ENCODE results near the gene SVOP.

SVOP gene

DNA sequence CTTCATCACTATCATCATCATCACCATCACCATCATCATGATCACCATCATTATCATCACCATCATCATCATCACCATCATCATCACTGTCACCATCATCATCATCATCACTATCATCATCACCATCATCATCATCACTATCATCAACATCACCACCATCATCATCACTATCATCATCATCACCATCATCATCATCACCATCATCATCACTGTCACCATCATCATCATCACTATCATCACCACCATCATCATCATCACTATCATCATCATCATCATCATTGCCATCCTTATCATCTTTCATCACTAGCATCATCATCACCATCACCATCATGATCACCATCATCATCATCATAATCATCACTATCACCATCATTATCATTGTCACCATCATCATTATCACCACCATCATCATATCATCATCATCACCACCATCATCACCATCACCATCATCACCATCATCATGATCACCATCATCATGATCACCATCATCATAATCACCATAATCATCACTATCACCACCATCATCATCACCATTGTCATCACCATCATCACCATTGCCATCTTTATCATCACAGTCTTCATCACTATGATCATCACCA, 38.1 kb downstream of the SVOP start:
- H3K9ac ChIP-seq (ENCODE audit: low read length), result no peak overlapping the region
- no peaks in the 10 kb centered on the region for H3K36me3 ChIP-seq (ENCODE audit: control insufficient read depth, insufficient read depth, low read length)
- H3K4me3 ChIP-seq (ENCODE audit: low read length), result no peak overlapping the region
- no peaks in the 10 kb centered on the region for H3K27me3 ChIP-seq (ENCODE audit: control insufficient read depth, insufficient read depth, low read length)
- no peak overlapping the region for H3K27ac ChIP-seq (ENCODE audit: low read depth, low read length)
- no peaks in the 10 kb centered on the region for H3K4me1 ChIP-seq (ENCODE audit: control insufficient read depth, insufficient read depth, low read length)

DNA sequence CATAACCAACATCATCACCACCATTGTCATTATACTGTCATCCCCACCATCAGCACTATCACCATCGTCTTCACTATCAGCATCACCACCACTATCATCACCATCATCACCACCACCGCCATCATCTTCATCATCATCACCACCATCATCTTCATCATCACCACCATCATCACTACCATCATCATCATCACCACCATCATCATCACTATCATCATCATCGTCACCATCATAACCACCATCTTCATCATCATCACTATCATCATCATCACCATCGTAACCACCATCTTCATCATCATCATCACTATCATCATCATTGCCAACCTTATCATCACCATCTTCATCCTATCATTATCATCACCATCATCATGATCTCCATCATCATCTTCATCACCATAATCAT, 39.0 kb downstream of the SVOP start:
- Histone ChIP-seq H3K27ac (ENCODE audit: low read depth, low read length) (no peak overlapping the region), H3K4me1 (ENCODE audit: control insufficient read depth, insufficient read depth, low read length) (no peaks in the 10 kb centered on the region), H3K36me3 (ENCODE audit: control insufficient read depth, insufficient read depth, low read length) (no peaks in the 10 kb centered on the region), H3K27me3 (ENCODE audit: control insufficient read depth, insufficient read depth, low read length) (no peaks in the 10 kb centered on the region), H3K4me3 (ENCODE audit: low read length) (no peak overlapping the region), H3K9ac (ENCODE audit: low read length) (no peak overlapping the region)

DNA sequence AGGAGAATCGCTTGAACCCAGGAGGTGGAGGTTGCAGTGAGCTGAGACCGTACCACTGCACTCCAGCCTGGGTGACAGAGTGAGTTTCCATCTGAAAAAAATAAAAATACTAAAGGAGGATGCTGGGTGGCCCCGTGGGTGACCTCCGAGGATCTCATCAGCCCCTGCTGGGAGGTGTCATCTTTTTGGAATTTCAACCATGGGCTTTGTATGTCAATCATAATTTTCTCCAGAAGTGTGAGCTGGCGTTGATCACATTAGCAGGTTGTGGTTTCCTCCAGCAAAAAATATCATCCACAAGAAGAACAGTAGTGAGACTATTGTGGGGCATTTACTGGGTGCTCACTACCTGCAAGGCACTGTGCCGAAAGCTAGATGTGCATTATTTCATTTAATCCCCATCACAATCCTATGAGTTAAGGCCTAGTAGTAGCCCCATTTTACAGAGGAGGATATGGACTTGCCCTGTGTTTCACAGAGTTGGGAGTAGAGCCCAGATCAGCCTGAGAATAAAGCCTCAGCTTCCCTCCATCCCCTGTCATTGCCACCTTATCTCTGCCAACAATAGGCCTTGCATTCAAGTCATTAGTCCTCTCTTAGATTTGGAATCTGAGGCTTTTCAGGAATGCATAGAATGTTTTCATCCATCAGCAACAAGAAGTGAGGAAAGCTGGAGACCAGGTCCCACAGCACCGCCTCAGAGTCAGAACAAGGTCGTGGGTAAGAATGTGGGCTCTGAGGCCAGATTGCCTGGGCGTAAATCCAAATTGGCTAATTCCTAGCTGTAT, 39.8 kb downstream of the SVOP start:
- H3K27me3 ChIP-seq (ENCODE audit: control insufficient read depth, insufficient read depth, low read length), result no peaks in the 10 kb centered on the region
- H3K36me3 ChIP-seq (ENCODE audit: control insufficient read depth, insufficient read depth, low read length), result no peaks in the 10 kb centered on the region
- no peak overlapping the region for H3K9ac ChIP-seq (ENCODE audit: low read length)
- no peak overlapping the region for H3K27ac ChIP-seq (ENCODE audit: low read depth, low read length)
- no peaks in the 10 kb centered on the region for H3K4me1 ChIP-seq (ENCODE audit: control insufficient read depth, insufficient read depth, low read length)
- no peak overlapping the region for H3K4me3 ChIP-seq (ENCODE audit: low read length)

DNA sequence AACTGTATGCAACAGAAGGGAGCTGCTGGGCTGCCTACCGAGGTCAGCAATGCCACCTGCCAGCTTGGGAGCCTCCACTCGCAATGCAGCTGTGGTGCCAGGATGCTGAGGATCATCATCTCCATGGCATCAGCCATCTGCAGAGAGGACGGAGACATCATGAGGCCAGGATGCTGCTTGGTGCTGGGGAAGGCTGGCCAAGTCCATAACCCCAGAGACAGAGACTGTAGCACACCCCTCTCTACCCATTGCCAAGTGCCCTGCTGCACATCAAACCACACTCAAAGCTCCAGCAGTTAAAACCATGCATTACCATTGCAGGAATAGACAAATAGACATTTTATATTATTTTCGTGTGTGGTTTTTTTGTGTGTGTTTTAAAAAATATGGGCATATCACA, 43.5 kb downstream of the SVOP start:
- H3K4me3 ChIP-seq (ENCODE audit: low read length), result no peak overlapping the region
- no peaks in the 10 kb centered on the region for H3K27me3 ChIP-seq (ENCODE audit: control insufficient read depth, insufficient read depth, low read length)
- no peak overlapping the region for H3K9ac ChIP-seq (ENCODE audit: low read length)
- no peaks in the 10 kb centered on the region for H3K36me3 ChIP-seq (ENCODE audit: control insufficient read depth, insufficient read depth, low read length)
- no peak overlapping the region for H3K27ac ChIP-seq (ENCODE audit: low read depth, low read length)
- no peaks in the 10 kb centered on the region for H3K4me1 ChIP-seq (ENCODE audit: control insufficient read depth, insufficient read depth, low read length)

DNA sequence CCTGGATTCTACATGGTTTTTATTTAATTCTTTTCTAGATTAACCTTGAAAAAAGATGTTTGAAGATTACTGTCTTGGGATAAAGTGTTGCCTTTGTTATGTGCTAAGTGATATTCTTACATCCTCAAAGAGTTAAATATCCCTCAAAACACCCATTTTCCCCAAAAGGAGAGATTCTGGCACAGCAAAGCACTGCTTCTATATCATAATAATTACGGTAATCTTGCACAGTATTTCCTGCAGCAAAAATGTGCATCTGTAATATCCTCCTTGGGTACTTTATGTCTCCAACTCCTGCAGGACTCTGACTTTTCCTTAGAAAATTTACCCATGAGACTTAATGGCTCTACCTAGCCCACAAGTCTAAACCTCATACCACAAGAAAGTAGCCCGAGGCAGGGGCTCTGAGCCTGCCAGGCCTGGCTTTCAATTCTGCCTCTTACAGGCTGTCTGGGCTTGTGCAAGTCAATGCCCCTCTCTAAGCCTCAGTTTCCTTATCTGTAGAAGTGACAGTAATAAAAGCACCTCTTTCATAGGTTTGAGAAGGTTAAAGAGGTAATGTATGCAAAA, 45.8 kb downstream of the SVOP start:
- Histone ChIP-seq H3K36me3 (ENCODE audit: control insufficient read depth, insufficient read depth, low read length) (no peaks in the 10 kb centered on the region), H3K4me3 (ENCODE audit: low read length) (no peak overlapping the region), H3K27ac (ENCODE audit: low read depth, low read length) (no peak overlapping the region), H3K4me1 (ENCODE audit: control insufficient read depth, insufficient read depth, low read length) (no peaks in the 10 kb centered on the region), H3K27me3 (ENCODE audit: control insufficient read depth, insufficient read depth, low read length) (no peaks in the 10 kb centered on the region), H3K9ac (ENCODE audit: low read length) (no peak overlapping the region)

DNA sequence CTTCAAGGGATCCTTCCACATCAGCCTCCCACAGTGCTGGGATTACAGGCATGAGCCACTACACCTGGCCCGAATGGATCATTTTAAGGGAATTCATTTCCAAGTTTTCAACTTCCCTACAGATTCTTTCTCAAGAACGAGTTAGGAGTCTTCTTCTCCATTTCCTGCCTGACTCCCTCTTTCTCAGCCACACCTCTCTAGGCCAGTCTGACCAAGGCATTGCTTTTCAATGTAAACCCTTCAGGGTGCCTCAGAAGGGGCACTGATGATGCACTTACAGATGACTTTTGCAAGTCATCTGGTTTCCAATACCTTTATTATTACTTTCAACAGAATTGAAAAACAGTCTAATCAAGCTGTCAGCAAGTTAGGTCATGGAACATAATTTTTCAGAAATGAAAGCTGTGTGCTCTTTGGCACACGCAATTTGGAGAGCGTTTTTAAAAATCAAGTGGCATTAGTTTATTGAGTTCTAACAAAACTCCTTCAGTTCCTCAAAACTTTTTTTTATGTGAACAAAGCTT, 47.2 kb downstream of the SVOP start:
- Histone ChIP-seq H3K4me1 (ENCODE audit: control insufficient read depth, insufficient read depth, low read length) (no peaks in the 10 kb centered on the region), H3K9ac (ENCODE audit: low read length) (no peak overlapping the region), H3K27me3 (ENCODE audit: control insufficient read depth, insufficient read depth, low read length) (no peaks in the 10 kb centered on the region), H3K27ac (ENCODE audit: low read depth, low read length) (no peak overlapping the region), H3K4me3 (ENCODE audit: low read length) (no peak overlapping the region), H3K36me3 (ENCODE audit: control insufficient read depth, insufficient read depth, low read length) (no peaks in the 10 kb centered on the region)

DNA sequence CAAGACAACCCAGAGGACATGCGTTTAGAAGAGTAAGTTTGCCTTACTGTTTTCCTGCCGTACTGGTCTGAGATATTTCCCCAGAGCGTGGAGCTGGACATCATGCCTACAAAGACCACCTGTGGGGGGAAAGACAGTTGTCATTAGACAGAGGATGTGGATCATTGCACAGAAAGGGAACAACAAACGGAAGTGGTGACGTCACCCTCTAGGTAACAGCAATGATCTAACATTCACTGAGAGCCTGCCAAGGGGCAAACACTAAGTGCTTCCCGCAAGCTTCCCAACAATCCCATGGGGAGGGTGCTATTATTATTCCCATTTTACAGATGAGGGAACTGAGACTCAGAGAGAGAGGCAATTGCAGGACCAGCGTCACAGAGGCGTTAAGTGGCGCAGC, 48.5 kb downstream of the SVOP start:
- no peaks in the 10 kb centered on the region for H3K27me3 ChIP-seq (ENCODE audit: control insufficient read depth, insufficient read depth, low read length)
- no peaks in the 10 kb centered on the region for H3K4me1 ChIP-seq (ENCODE audit: control insufficient read depth, insufficient read depth, low read length)
- no peaks in the 10 kb centered on the region for H3K36me3 ChIP-seq (ENCODE audit: control insufficient read depth, insufficient read depth, low read length)
- H3K9ac ChIP-seq (ENCODE audit: low read length), result no peak overlapping the region
- H3K27ac ChIP-seq (ENCODE audit: low read depth, low read length), result no peak overlapping the region
- no peak overlapping the region for H3K4me3 ChIP-seq (ENCODE audit: low read length)

DNA sequence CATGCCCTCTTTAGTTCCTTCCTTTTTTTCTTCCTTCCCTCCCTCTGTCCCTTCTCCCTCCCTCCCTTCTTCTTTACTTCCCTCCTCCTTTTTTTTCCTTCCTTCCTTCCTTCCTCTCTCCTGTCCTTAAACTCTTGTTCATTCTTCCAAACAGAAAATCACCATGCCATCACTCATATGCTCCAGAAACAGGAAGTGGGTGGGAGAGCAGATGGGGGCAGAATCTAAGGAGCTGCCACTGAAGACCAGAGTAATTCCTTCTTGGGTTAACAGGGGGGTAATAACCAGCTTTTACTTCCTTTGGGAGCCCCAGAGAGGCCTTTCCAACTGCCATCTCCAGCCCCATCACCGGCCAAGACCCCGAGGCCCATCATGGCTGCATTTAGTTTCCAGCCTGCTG, 51.2 kb downstream of the SVOP start:
- Histone ChIP-seq H3K27ac (ENCODE audit: low read depth, low read length) (no peak overlapping the region), H3K9ac (ENCODE audit: low read length) (no peak overlapping the region), H3K4me3 (ENCODE audit: low read length) (no peak overlapping the region), H3K36me3 (ENCODE audit: control insufficient read depth, insufficient read depth, low read length) (no peaks in the 10 kb centered on the region), H3K27me3 (ENCODE audit: control insufficient read depth, insufficient read depth, low read length) (no peaks in the 10 kb centered on the region), H3K4me1 (ENCODE audit: control insufficient read depth, insufficient read depth, low read length) (no peaks in the 10 kb centered on the region)

DNA sequence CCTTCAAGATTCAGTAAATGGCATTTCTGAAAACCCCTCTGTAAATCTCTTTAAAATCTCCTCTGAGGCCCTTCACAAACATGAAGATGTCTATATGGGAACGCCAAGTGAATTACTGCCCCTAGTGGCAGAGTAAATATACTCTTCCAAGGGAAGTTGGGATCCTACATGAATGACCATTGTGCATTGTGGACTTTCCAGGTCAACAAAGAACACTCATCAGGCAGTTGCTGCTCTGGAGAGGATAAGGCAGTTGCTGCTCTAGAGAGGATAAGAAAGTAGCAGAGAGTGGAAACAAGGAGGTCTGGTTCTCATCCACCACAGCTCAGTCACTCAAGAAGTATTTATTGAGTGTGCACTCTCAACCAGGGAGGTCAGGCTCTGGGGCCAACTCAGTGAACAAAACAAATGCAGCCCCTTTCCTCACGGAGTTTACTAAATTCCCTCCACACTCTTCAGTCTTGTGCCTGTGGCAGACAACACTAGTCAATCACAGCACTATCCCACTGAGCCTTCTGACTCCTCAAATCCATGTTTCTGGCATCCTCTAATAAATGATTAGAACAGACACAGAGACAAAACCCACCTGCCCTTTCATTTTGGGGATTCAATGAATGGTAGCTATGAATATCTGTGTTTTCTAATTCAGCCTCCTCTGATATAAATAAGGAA, 52.9 kb downstream of the SVOP start:
- Histone ChIP-seq H3K27me3 (ENCODE audit: control insufficient read depth, insufficient read depth, low read length) (no peaks in the 10 kb centered on the region), H3K27ac (ENCODE audit: low read depth, low read length) (no peak overlapping the region), H3K4me1 (ENCODE audit: control insufficient read depth, insufficient read depth, low read length) (no peaks in the 10 kb centered on the region)

DNA sequence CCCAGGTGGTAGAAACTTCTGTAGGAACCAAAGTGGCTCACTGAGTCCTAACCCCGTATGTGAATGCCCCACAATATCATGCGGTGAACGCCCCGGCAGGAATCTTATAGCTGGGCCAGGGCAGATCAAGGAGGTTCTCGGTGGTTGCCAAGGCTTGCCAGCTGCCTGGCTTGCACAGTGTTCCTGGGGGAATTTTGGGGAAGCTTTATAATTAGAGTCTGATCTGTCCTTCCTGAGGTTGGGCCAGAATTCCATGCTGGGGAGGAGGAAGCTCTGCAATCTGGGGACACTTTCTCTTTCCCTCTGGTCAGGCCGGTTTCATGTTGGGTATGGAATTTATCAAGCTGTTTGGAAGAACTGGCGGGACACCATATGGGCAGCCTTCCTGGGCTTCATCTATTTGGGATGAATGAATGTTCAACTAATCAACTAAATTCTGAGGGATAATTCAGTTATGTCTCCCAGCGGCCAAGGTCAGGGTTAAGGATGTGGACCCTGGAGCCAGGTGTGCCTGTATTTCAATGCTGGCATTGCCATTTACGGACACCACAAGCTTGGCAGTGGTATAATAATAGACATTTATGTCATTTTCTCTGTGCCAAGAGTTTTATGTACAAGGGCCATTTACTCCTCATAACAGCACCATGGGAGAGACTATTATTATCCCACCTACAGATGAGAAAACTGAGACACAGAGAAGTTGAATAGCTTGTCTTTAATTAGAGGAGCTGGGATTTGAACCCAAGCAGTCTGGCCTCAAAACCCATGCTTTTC, 54.3 kb downstream of the SVOP start:
- Histone ChIP-seq H3K4me1 (ENCODE audit: control insufficient read depth, insufficient read depth, low read length) (no peaks in the 10 kb centered on the region), H3K27ac (ENCODE audit: low read depth, low read length) (no peak overlapping the region), H3K4me3 (ENCODE audit: low read length) (no peak overlapping the region), H3K27me3 (ENCODE audit: control insufficient read depth, insufficient read depth, low read length) (no peaks in the 10 kb centered on the region), H3K9ac (ENCODE audit: low read length) (no peak overlapping the region), H3K36me3 (ENCODE audit: control insufficient read depth, insufficient read depth, low read length) (no peaks in the 10 kb centered on the region)

More for the DNA sequence above, 52.9 kb downstream of the SVOP start:
- Histone ChIP-seq H3K4me3 (ENCODE audit: low read length) (no peak overlapping the region), H3K36me3 (ENCODE audit: control insufficient read depth, insufficient read depth, low read length) (no peaks in the 10 kb centered on the region), H3K9ac (ENCODE audit: low read length) (no peak overlapping the region)

DNA sequence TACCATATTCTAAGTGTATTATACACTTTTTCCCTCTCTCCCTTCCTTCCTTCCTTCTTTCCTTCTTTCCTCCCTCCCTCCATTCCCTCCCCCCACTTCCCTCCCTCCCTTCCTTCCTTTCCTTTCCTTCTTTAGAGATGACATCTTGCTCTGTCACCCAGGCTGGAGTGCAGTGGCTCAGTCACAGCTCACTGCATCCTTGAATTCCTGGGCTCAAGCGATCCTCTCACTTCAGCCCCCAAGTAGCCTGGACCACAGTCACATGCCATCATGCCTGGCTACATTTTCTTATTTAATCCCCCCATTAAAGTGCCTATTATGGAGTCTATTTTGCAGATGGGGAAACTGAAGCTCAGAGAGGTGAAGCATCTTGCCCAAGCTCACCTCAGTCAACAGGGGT, 55.0 kb downstream of the SVOP start:
- no peaks in the 10 kb centered on the region for H3K4me1 ChIP-seq (ENCODE audit: control insufficient read depth, insufficient read depth, low read length)
- H3K27ac ChIP-seq (ENCODE audit: low read depth, low read length), result no peak overlapping the region
- H3K27me3 ChIP-seq (ENCODE audit: control insufficient read depth, insufficient read depth, low read length), result no peaks in the 10 kb centered on the region
- H3K36me3 ChIP-seq (ENCODE audit: control insufficient read depth, insufficient read depth, low read length), result no peaks in the 10 kb centered on the region
- H3K9ac ChIP-seq (ENCODE audit: low read length), result no peak overlapping the region
- no peak overlapping the region for H3K4me3 ChIP-seq (ENCODE audit: low read length)

Data from rectal smooth muscle tissue (tissue), 1 donor.